Stimulated activated CD8-positive, alpha-beta memory T cell treated with anti-CD3 and anti-CD28 coated beads, Interleukin-12 subunit alpha, Interleukin-12 subunit beta, amount 100 ng/mL, for 24 hours (primary cell): ENCODE results near the gene PEBP1.

ENCODE experiments used
- DNase-seq: peaks from one replicate; pipeline ENCODE4 v3.0.0-alpha.2; 2020; ENCODE audit errors: extremely low read depth

PEBP1 gene

GRCh38 chr12:118193958-118194357 lies 58.0 kb downstream of the PEBP1 start:
- no peak for DNase-seq
